ENCODE measurements around the gene MTCL1.
"Not testable (repeated sequence)": the region's sequence is repeated elsewhere in the genome, so short reads cannot be mapped to it uniquely, and the experiment has no call there.

Gene MTCL1

GRCh38 chr18:8745355-8746014, 40.1 kb downstream of the MTCL1 start:
- no peak for DNase-seq

- DNase-seq: no peak
Observed at GRCh38 chr18:8747440-8747937, 42.1 kb downstream of the MTCL1 start.

- DNase-seq: no peak
Observed at GRCh38 chr18:8749492-8749891, 44.1 kb downstream of the MTCL1 start.

GRCh38 chr18:8750954-8751415, 45.6 kb downstream of the MTCL1 start:
- DNase-seq: no peak

GRCh38 chr18:8751692-8752091, 46.3 kb downstream of the MTCL1 start:
- no peak for DNase-seq

- no peak for DNase-seq
Observed at GRCh38 chr18:8752329-8752728, 47.0 kb downstream of the MTCL1 start.

GRCh38 chr18:8754995-8755960, 49.9 kb downstream of the MTCL1 start:
- DNase-seq: peak; percentile 55

- no peak for DNase-seq
Observed at GRCh38 chr18:8756571-8756970, 51.2 kb downstream of the MTCL1 start.

GRCh38 chr18:8757396-8757997, 52.1 kb downstream of the MTCL1 start:
- no peak for DNase-seq

GRCh38 chr18:8758466-8758865, 53.1 kb downstream of the MTCL1 start:
- no peak for DNase-seq

- no peak for DNase-seq
Observed at GRCh38 chr18:8760984-8761383, 55.6 kb downstream of the MTCL1 start.

- DNase-seq: not testable (repeated sequence)
Observed at GRCh38 chr18:8761535-8761934, 56.2 kb downstream of the MTCL1 start.

GRCh38 chr18:8762968-8763367, 57.6 kb downstream of the MTCL1 start:
- no peak for DNase-seq

GRCh38 chr18:8763611-8764010, 58.3 kb downstream of the MTCL1 start:
- DNase-seq: no peak

- no peak for DNase-seq
Observed at GRCh38 chr18:8765783-8766463, 60.6 kb downstream of the MTCL1 start.

- DNase-seq: no peak
Observed at GRCh38 chr18:8766559-8767293, 61.4 kb downstream of the MTCL1 start.

- DNase-seq: no peak
Observed at GRCh38 chr18:8767340-8767739, 62.0 kb downstream of the MTCL1 start.

- DNase-seq: no peak
Observed at GRCh38 chr18:8769509-8770095, 64.2 kb downstream of the MTCL1 start.

- no peak for DNase-seq
Observed at GRCh38 chr18:8770657-8771056, 65.3 kb downstream of the MTCL1 start.

- no peak for DNase-seq
Observed at GRCh38 chr18:8771930-8772329, 66.6 kb downstream of the MTCL1 start.

GRCh38 chr18:8773980-8774379, 68.6 kb downstream of the MTCL1 start:
- DNase-seq: no peak

Data from CD4-positive, alpha-beta T cell treated with Interleukin-15 for 1 hour (primary cell).